NT2/D1 (cell line): ENCODE results near the gene NCF2.
A peak's percentile ranks its signal among the peaks of the same experiment; 100 is the strongest.

Experiments used
- DNase-seq: peaks from one replicate; pipeline ENCODE4 v3.0.0-alpha.2; 2011; ENCODE audit warnings: low read depth, low spot score
- H3K27me3 ChIP-seq: 2 replicates; pipeline ENCODE4 v1.6.0; 2011; ENCODE audit warnings: mild to moderate bottlenecking; ENCODE audit not compliant: insufficient read length, insufficient read depth
- H3K36me3 ChIP-seq: 2 replicates; pipeline ENCODE4 v1.6.1; 2011; ENCODE audit warnings: mild to moderate bottlenecking, low read length, mixed read lengths; ENCODE audit not compliant: insufficient read depth, insufficient read length
- H3K4me1 ChIP-seq: 2 replicates; pipeline ENCODE4 v1.5.1; 2011; ENCODE audit not compliant: insufficient read depth, insufficient read length
- H3K4me3 ChIP-seq: 2 replicates; pipeline ENCODE4 v1.5.1; 2011; ENCODE audit warnings: low read depth; ENCODE audit not compliant: insufficient read length
- H3K9ac ChIP-seq: 2 replicates; pipeline ENCODE4 v1.6.0; 2011; ENCODE audit warnings: low read depth; ENCODE audit not compliant: insufficient read length
- H3K9me3 ChIP-seq: 2 replicates; pipeline ENCODE4 v1.5.1; 2011; ENCODE audit warnings: mild to moderate bottlenecking, low read length; ENCODE audit not compliant: insufficient read depth
- SUZ12 ChIP-seq: IDR thresholded peaks from 2 replicates; pipeline ENCODE4 v1.6.1; 2011; ENCODE audit not compliant: insufficient read length, insufficient read depth; ENCODE audit errors: extremely low read depth
- YY1 ChIP-seq: IDR thresholded peaks from 2 replicates; pipeline ENCODE4 v1.6.1; 2011; ENCODE audit not compliant: insufficient read length, insufficient read depth
- ZNF274 ChIP-seq: IDR thresholded peaks from 2 replicates; pipeline ENCODE4 v1.6.1; 2011; ENCODE audit warnings: mild to moderate bottlenecking, low read depth, low read length

Gene NCF2

DNA sequence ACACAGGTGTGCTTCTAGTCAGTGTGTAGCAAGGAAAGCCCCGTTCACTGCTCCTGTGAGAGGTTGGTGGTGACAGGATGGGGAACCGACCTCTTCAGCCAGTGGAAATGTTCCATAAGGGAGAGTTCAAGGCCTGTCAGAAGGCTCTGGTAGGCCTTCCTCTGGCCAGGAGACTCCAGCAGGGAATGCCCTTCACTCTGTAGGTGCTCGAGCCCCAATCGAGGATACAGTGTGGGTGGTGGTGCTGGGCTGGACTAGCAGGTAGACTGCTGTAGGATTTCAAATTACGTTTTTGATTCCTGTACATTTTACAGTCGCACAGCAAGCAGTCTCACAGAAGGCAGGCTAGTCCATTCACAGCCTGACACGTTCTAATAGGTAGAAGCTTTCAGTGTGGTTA is 37.8 kb downstream of the NCF2 start:
- no peak for DNase-seq
- TF ChIP-seq ZNF274 (no peak), SUZ12 (no peak), YY1 (no peak)
- H3K36me3 ChIP-seq: peaks cover 88% of the 10 kb centered on the region
- no peak overlapping the region for H3K9ac ChIP-seq
- H3K4me3 ChIP-seq: no peak overlapping the region
- no peaks in the 10 kb centered on the region for H3K4me1 ChIP-seq
- no peaks in the 10 kb centered on the region for H3K9me3 ChIP-seq
- H3K27me3 ChIP-seq: no peaks in the 10 kb centered on the region

DNA sequence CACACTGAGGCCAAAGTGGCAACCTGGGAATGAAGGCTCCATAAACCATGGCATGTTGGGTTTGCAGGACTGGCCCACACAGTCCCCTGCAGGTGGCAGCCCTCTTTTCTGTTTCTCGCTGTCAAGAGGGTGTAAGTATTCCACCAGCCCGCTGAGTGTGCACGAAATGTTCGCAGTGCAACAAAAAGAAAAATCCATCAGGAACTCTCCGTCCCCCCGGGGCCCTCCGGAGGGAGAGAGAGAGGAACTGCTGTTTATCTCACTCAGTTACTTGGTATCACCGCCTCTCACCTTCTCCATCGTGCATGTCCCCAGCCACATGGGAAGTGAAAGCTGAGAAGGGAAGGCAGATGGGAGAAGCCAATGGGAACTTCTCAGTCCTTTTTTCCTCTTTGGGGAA is 38.3 kb downstream of the NCF2 start:
- no peak overlapping the region for H3K4me3 ChIP-seq
- peaks cover 89% of the 10 kb centered on the region for H3K36me3 ChIP-seq
- no peaks in the 10 kb centered on the region for H3K9me3 ChIP-seq
- no peaks in the 10 kb centered on the region for H3K27me3 ChIP-seq
- TF ChIP-seq ZNF274: no peak
- no peak for TF ChIP-seq SUZ12
- no peak for TF ChIP-seq YY1
- no peak for DNase-seq
- no peak overlapping the region for H3K9ac ChIP-seq
- no peaks in the 10 kb centered on the region for H3K4me1 ChIP-seq

DNA sequence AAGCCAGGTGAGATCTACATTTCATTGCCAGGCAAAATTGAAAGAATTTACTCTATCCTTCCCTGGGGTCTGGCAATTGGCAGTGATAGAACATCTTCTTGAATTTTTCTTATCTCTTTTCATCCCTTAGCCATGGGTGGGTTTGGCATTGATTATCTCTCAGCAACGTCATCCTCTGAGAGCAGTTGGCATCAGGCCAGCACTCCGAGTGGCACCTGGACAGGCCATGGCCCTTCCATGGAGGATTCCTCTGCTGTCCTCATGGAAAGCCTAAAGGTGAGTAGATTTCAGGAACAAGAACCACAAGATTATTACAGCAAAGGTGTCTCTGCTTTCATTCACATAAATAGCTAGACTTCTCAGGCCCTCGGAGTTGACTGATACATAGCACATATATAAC is 39.3 kb downstream of the NCF2 start:
- Histone ChIP-seq H3K4me1 (no peaks in the 10 kb centered on the region), H3K27me3 (no peaks in the 10 kb centered on the region), H3K4me3 (no peak overlapping the region), H3K9me3 (no peaks in the 10 kb centered on the region), H3K9ac (no peak overlapping the region), H3K36me3 (peaks cover 96% of the 10 kb centered on the region)
- TF ChIP-seq SUZ12: no peak
- TF ChIP-seq YY1: no peak
- TF ChIP-seq ZNF274: no peak
- no peak for DNase-seq

DNA sequence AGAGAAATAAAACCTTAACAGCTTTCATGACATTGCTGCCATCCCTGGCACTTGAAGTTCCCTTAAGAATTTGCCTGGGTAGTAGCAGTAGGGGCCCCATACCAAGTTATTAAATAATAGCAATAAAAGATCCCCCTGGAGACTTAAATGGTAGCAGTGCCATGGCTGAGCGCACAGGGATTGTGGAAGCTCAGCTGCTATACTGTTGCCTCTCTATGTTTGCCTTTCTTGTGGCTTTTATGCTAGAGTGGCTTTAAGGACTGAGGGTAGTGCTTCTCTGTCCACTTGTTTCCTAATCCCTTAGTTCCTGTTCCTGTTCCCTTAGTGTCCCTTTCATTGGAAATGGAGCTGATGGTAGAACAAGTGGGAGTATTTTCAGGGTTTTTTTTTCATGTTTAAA is 42.1 kb downstream of the NCF2 start:
- Histone ChIP-seq H3K9me3 (no peaks in the 10 kb centered on the region), H3K9ac (no peak overlapping the region), H3K27me3 (no peaks in the 10 kb centered on the region), H3K4me3 (no peak overlapping the region), H3K4me1 (no peaks in the 10 kb centered on the region), H3K36me3 (peaks cover 96% of the 10 kb centered on the region)
- TF ChIP-seq ZNF274 (no peak), YY1 (no peak), SUZ12 (no peak)
- no peak for DNase-seq

DNA sequence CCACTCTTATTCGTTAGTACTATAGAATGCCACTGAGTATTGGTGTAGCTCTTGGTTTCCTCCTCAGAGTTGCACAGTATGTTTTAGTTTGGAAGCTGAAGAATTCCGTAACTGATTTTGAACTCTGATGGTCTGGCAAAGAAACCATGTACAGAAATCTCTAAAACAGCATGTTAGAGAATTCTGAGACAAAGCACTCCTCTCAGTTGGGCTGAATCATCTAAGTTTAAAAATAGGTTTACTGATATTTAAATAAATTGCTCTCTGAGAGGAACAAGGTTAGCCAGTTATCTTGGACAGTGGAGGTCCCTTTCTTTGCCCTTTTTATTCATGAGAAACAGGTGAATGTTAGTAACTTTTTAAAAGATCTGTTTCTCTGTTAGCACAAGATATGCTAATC is 43.8 kb downstream of the NCF2 start:
- H3K9me3 ChIP-seq: no peaks in the 10 kb centered on the region
- no peak overlapping the region for H3K9ac ChIP-seq
- no peaks in the 10 kb centered on the region for H3K27me3 ChIP-seq
- H3K4me1 ChIP-seq: no peaks in the 10 kb centered on the region
- TF ChIP-seq YY1: no peak
- peaks cover 92% of the 10 kb centered on the region for H3K36me3 ChIP-seq
- DNase-seq: no peak
- no peak overlapping the region for H3K4me3 ChIP-seq

DNA sequence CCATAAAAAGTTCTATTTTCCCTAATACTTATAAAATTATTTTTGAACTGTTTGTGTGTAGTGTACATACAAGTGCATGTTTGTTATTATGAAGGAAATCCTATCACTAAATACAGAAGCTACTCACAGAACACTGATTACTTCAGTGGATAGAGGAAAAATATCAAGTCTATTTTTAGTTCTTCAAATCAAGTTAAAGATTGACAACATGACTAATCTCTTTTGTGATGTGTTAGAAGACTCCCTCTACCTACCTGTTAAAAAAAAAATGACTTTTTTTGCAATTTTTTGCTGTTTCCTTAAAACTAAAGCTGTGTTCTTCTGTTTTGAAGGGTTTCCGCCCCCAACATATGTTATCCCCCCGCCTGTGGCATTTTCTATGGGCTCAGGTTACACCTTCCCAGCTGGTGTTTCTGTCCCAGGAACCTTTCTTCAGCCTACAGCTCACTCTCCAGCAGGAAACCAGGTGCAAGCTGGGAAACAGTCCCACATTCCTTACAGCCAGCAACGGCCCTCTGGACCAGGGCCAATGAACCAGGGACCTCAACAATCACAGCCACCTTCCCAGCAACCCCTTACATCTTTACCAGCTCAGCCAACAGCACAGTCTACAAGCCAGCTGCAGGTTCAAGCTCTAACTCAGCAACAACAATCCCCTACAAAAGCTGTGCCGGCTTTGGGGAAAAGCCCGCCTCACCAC is 45.5 kb downstream of the NCF2 start:
- H3K36me3 ChIP-seq: peaks cover 92% of the 10 kb centered on the region
- no peaks in the 10 kb centered on the region for H3K27me3 ChIP-seq

DNA sequence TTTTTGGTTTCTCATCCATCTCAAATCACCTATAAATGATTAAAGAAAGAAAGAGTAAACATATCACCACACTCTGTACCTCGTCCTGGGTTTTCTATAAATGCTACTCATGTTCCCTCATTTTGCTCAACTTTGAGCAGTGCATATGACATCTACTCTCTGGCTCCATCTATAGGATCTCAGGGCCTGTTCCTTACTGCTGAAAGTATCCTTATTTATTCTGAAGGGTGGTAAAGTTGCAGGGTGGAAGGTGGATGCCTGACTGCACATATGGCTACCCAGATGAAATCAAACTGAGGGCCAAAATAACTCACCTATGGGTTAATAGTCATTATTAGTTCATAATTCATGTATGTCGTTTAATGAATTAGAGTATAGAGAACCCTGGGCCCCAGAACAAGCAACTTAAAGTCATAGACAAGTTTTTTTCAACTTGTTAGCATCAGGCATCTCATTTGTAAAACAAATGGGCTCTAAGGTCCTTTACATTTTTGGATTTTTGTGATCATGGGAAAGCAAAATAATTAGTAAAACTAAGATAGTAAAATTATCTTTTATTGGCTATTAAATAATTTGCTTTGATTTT is 46.5 kb downstream of the NCF2 start:
- H3K36me3 ChIP-seq: peaks cover 92% of the 10 kb centered on the region
- no peak for TF ChIP-seq SUZ12
- no peak for TF ChIP-seq YY1
- TF ChIP-seq ZNF274: no peak
- peak; percentile 38 for DNase-seq

More for the DNA sequence above, 45.5 kb downstream of the NCF2 start:
- no peak overlapping the region for H3K4me3 ChIP-seq
- DNase-seq: no peak
- no peaks in the 10 kb centered on the region for H3K9me3 ChIP-seq
- no peak for TF ChIP-seq SUZ12
- no peaks in the 10 kb centered on the region for H3K4me1 ChIP-seq
- no peak overlapping the region for H3K9ac ChIP-seq

DNA sequence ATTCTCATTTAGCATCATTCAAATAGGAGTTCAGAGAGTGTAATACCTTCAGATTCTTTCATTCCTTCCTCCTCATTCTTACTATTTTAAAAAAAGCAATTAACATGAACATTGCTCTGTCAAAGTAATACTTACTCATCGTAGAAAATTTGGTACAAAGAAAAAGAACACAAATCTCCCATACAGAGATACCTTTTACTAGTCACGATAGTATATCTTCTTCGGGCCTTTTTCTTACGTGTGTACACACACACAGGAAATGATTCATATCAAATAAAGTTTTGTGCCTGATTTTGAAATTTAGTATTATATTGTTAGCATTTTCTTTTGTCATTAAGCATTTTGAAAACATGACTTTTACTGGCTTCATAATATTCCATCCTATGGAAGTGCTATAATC is 52.9 kb downstream of the NCF2 start:
- Histone ChIP-seq H3K9me3 (no peaks in the 10 kb centered on the region), H3K4me1 (no peaks in the 10 kb centered on the region), H3K4me3 (no peak overlapping the region), H3K27me3 (no peaks in the 10 kb centered on the region), H3K36me3 (peaks cover 96% of the 10 kb centered on the region), H3K9ac (no peak overlapping the region)
- DNase-seq: no peak
- no peak for TF ChIP-seq SUZ12
- TF ChIP-seq ZNF274: no peak
- no peak for TF ChIP-seq YY1

More for the DNA sequence above, 46.5 kb downstream of the NCF2 start:
- Histone ChIP-seq H3K9me3 (no peaks in the 10 kb centered on the region), H3K4me3 (no peak overlapping the region), H3K27me3 (no peaks in the 10 kb centered on the region), H3K9ac (no peak overlapping the region), H3K4me1 (no peaks in the 10 kb centered on the region)
